ENCODE results near the gene KLHL29. TPM values are rescaled to one million over a fixed set of nuclear protein-coding genes. Genes with fewer than 3 reads are reported as not detected.

Gene KLHL29
- total RNA-seq, 2 donors from 2014 or later: 2.0 to 4.2 TPM

GRCh38 chr2:23375448-23375847, 9.5 kb upstream of the KLHL29 start:
- H3K27me3 ChIP-seq: no peaks in the 10 kb centered on the region
- TF ChIP-seq CTCF (IDR thresholded peaks at IDR 0.05): no peak

GRCh38 chr2:23376075-23376474, 8.9 kb upstream of the KLHL29 start:
- DNase-seq (ENCODE audit: low spot score): no peak
- Histone ChIP-seq H3K27ac (no peak overlapping the region), H3K27me3 (no peaks in the 10 kb centered on the region), H3K4me3 (no peak overlapping the region), H3K9me3 (no peaks in the 10 kb centered on the region), H3K4me1 (peaks cover 0 to 7% of the 10 kb centered on the region in 2 donors), H3K36me3 (no peaks in the 10 kb centered on the region)
- no peak for TF ChIP-seq CTCF (IDR thresholded peaks at IDR 0.05)

More at GRCh38 chr2:23375448-23375847, 9.5 kb upstream of the KLHL29 start:
- no peak for DNase-seq (ENCODE audit: low spot score)
- Histone ChIP-seq H3K36me3 (no peaks in the 10 kb centered on the region), H3K9me3 (no peaks in the 10 kb centered on the region), H3K27ac (no peak overlapping the region), H3K4me3 (no peak overlapping the region), H3K4me1 (peaks cover 0 to under 1% of the 10 kb centered on the region in 2 donors)

GRCh38 chr2:23376972-23377371, 8.0 kb upstream of the KLHL29 start:
- H3K27ac ChIP-seq: no peak overlapping the region
- H3K9me3 ChIP-seq: no peaks in the 10 kb centered on the region
- no peak overlapping the region for H3K4me3 ChIP-seq
- H3K27me3 ChIP-seq: no peaks in the 10 kb centered on the region
- no peak for TF ChIP-seq CTCF (IDR thresholded peaks at IDR 0.05)
- no peaks in the 10 kb centered on the region for H3K36me3 ChIP-seq
- H3K4me1 ChIP-seq: peaks cover 0 to 10% of the 10 kb centered on the region in 2 donors
- DNase-seq (ENCODE audit: low spot score): no peak

GRCh38 chr2:23377771-23378170, 7.2 kb upstream of the KLHL29 start:
- no peak for DNase-seq (ENCODE audit: low spot score)
- no peak for TF ChIP-seq CTCF (IDR thresholded peaks at IDR 0.05)
- Histone ChIP-seq H3K9me3 (no peaks in the 10 kb centered on the region), H3K27me3 (no peaks in the 10 kb centered on the region), H3K36me3 (no peaks in the 10 kb centered on the region), H3K27ac (no peak overlapping the region), H3K4me1 (peaks cover 0 to 10% of the 10 kb centered on the region in 2 donors), H3K4me3 (no peak overlapping the region)

- Histone ChIP-seq H3K9me3 (no peaks in the 10 kb centered on the region), H3K27ac (no peak overlapping the region), H3K36me3 (no peaks in the 10 kb centered on the region), H3K4me1 (peaks cover 0 to 10% of the 10 kb centered on the region in 2 donors), H3K27me3 (no peaks in the 10 kb centered on the region), H3K4me3 (no peak overlapping the region)
- DNase-seq (ENCODE audit: low spot score): no peak
- TF ChIP-seq CTCF (IDR thresholded peaks at IDR 0.05): no peak
These were observed 6.5 kb upstream of the KLHL29 start for GRCh38 chr2:23378496-23378895.

- Histone ChIP-seq H3K4me1 (peaks cover 0 to 11% of the 10 kb centered on the region in 2 donors), H3K9me3 (no peaks in the 10 kb centered on the region), H3K36me3 (no peaks in the 10 kb centered on the region), H3K27ac (no peak overlapping the region), H3K27me3 (no peaks in the 10 kb centered on the region), H3K4me3 (no peak overlapping the region)
- DNase-seq (ENCODE audit: low spot score): no peak
- TF ChIP-seq CTCF (IDR thresholded peaks at IDR 0.05): no peak
These were observed 5.7 kb upstream of the KLHL29 start for GRCh38 chr2:23379220-23379695.
